ENCODE measurements around the gene KCNK7.
A peak's percentile ranks its signal among the peaks of the same experiment; 100 is the strongest.
"Not testable (repeated sequence)": the region's sequence is repeated elsewhere in the genome, so short reads cannot be mapped to it uniquely, and the experiment has no call there.

Gene KCNK7

DNA sequence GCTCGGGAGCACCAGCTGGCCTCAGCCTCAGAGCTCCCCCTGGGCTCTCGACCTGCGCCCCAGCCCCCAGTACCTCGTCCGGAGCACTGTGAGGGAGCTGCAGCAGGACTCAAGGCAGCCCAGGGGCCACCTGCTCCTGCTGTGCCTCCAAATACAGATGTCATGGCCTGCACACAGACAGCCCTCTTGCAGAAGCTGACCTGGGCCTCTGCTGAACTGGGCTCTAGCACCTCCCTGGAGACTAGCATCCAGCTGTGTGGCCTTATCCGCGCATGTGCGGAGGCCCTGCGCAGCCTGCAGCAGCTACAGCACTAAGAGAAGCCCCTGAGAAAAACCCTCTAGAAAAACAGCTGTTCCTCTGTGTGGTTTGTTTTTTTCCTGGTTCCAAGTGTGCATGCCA, 24.2 kb downstream of the KCNK7 start:
- no peak for DNase-seq

DNA sequence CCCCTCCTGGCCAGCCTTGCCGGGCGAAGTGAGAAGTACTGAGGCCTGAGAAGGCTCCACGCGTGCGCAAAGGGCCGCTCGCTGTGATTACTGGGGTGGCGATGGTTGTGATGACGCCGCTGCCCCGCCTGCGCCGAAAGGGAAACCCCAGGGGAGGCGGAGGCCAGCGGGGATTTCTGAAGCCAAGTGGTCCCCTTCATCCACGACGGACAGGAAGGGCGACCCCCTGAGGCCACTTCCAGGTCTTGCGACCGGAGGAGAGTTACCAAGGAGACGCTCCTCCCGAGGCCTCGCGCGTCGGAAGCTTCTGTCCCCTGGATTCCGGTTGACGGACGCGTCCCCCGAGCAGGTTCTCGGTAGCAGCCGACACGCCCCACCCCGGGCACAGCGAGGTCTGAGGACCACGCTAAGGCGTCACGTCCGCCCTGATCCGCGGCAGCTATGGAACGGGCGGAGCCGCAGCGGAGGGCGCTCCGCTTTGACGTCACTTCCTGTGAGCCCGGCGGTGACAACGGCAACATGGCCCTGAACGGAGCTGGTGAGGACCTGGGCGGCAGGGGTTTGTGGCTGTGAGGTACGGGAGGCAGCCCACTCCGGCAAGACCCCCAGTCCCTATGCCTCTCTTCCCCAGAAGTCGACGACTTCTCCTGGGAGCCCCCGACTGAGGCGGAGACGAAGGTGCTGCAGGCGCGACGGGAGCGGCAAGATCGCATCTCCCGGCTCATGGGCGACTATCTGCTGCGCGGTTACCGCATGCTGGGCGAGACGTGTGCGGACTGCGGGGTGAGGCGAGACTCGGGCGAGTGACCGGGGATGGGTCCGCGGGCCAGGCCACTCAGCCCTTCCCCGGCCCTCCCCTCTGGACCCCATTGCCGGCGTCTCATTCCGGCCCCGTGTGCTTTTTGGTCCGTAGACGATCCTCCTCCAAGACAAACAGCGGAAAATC, 25.4 kb downstream of the KCNK7 start, which contains the start of gene ZNRD2:
TSS of gene ZNRD2 (plus strand) at position 505 of the 946 bp plus-strand sequence. CDS start at position 520, 15 bp downstream.
- peak; percentile 99 for DNase-seq

DNA sequence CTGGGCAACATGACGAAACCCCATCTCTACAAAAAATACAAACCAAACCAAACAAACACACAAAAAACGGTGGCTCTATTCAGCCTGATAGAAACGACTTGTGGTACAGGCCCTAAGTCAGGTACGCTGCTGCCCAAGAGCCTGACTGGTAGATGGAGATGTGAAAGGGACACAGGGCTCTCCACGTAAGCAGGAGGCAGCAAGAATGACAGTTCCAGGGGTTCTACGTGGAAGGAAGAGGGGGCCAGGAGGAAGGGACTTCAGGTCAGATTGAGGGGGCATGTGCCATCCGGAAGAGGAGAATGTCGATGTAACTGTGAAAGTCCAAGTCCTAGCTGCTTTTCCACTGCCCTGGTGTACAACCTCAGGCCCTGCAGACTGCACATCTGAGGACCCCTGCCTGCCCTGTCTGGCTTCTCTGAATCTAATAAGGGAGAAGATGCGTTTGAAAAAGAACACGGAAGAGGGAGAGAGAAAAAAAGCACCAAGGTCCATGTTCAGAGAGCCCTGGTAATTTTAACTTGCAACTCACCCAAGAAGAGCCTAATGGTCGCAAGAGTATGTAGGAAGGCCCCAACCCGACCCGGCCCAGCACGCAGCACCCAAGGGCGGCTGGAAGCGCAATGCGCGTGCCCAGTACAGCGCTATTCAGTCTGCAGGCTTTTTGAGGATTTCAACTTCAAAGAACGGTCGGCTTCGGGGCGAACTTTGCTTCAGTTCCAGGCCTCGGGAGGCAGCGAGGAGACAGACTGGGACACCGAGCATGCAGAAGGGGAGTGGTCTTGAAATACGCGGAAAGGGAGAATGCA, 26.2 kb downstream of the KCNK7 start:
- DNase-seq, result no peak

DNA sequence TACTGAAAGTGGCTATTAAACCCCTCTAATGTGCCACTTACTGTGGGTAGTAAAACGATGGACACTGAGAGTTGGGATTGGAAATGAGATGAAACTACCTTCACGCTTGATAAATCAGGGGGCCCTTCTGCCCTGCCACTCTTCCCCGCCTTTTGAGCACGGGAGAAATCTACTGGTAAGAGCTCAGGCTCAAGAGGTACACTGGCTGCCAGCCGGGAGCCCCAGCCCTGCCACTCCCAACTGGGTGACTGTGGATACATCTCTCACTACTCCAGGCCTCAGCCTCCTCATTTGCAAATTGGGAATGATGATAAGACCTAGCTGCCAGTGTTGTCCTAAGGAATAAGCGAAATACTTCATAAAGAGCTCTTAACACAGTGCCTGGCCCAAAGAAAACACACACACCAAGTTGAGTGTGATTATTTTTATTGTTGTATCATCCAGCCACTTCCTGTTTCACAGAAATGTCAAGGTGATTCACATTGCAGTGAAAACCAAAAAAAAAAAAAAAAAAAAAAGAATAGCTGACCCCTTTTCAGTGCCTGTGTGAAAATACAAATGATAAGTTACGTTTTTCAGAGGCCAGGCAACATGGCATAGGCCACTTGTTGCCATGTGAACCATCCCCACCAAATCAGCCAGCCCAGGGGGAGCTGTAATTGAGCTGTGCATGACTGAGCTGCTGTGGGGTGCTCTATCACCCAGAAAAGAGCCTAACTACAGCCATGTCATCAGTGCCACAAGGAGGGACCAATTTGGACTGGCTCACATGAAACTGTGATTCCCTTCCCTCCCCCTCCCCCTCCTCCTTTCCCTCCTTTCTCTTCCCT, 29.8 kb downstream of the KCNK7 start:
- DNase-seq, result no peak

DNA sequence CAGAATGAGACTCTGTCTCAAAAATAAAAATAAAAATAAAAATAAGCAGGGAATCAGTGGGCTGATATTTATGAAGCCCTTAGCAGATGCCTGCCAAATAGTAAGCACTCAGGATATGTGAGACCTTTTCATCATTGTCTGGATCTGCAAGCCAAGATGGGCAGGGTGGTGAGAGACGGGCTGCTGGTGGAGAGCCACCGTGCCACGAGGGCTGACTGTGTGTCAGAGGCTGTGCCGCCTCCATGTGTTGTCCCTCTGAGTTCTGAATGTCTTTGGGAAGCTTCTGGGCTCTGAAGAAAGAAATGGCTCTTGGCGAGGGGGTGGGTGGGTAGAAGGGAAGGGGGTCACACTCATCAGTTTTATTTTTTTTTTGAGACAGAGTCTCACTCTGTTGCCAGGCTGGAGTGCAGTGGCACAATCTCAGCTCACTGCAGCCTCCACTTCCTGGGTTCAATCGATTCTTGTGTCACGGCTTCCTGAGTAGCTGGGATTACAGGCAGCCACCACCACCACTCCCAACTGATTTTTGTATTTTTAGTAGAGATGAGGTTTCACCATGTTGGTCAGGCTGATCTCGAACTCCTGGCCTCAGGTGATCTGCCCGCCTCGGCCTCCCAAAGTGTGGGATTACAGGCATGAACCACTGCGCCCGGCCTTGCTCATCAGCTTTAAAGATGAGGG, 30.6 kb downstream of the KCNK7 start:
- DNase-seq, result not testable (repeated sequence)

DNA sequence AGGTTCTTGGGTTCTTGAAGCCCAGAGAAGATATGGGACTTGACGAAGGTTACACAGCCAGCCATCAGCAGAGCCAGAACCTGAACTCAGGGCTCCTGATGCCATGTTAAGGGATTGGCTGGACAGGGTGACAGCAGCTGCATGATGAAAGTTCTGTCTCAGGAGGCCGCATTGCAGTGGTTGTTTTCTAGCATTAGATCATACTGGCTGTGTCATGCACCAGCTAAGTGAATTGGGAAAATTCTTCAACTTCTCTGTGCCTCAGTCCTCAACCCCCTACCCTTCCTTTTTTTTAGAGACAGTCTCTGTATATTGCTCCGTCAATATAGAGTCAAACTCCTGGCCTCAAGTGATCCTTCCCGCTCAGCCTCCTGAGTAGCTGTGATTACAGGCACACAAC, 32.0 kb downstream of the KCNK7 start:
- DNase-seq, result no peak

DNA sequence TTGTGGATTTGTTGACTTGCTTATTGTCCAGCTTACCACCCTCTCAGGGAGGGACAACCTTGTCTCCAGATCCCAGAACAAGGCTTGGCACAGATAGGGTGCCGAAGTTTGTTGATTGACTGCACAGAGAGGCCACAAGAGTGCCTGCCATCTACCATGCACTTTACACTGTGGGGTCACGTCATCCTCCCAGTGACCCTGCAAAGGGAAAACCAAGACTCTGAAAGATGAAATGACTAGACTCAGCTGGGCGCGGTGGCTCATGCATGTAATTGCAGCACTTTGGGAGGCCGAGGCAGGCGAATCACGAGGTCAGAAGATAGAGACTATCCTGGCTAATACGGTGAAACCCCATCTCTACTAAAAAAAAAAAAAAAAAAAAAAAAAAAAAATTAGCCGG, 32.8 kb downstream of the KCNK7 start:
- DNase-seq, result no peak

DNA sequence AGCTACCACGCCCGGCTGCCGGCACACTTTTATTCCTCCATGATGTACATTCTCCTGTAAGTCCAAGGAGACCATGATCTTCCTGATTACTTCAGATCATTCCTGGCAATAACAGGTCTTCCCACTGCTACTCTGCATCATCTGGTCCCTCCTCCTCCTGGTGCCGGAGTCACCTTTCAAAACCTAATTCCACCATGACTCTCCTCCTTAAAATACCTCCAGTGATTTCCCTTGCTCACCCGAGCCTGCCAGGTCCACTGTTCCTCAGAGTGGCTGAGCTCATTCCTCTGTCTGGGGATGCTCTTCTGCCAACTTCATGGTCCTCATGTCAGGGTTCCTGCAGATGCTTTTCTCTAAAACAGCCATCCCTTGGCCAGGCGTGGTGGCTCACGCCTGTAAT, 33.6 kb downstream of the KCNK7 start:
- no peak for DNase-seq

DNA sequence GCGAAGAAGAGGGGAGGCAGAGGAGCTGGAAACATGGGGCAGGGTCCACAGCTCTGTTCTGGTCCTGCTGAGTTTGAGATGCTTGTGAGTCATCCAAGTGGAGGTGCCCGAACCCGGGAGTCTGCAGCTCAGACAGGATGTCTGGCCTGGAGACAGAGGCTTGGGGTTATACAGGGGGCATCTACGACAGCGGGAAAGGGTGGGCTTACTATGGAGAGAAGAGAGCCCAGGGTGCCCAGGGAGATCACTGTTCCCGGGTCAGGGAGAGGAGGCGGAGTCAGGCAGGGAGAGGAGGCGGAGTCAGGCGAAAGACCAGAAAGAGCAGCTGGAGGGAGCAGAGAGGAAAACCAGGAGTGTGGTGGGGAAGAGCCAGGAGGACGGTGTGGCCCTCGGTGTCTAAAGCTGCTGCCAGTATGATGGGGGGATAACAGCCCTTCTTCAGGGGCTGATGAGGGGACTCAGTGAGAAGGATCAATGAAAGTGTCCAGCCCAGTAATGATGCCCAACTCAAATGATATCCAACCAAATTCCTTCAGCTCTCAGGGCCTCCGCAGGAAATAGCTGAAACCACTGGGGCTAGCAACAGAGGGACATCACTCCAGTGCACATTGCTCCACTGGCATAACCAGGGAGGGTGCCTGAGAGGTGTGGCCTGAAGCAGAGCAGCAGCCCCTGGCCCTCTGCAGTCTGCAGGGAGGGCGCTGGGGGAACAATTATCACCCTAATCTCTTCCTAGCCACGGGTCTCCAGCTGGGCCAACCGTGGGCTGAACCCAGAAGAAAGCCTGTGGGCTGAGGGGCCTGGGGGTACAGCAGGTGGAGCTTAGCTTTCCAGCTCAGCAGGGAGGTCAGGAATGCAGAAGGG, 34.8 kb downstream of the KCNK7 start:
- DNase-seq, result peak; percentile 81

DNA sequence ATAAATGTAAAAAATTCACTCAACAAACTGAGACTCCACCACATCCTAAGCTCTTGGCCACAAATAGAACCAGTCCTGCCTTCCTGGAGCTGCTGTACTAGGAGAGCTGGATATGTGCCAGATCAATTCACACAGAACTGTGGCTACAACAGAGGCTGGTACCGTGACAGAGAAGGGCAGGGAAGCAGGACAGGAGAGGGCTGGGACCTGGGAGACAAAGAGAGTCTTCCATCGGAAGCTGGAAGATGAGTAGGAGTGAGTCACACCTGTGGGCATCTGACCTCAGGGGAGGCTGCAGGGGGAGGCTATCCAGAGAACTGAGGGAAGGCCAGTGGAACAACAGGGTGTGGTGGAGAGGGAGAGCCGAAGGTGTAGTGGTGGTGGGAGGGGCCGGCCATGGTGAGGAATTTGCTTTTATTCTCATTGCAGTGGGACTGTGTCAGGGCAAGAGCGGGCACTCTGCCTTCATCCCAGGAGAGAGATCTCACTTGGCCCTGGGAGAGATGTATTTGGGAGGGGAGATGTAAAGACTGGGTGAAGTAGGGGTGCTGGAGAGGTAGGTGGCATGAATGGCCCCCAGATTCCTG, 35.6 kb downstream of the KCNK7 start:
- DNase-seq, result no peak

DNA sequence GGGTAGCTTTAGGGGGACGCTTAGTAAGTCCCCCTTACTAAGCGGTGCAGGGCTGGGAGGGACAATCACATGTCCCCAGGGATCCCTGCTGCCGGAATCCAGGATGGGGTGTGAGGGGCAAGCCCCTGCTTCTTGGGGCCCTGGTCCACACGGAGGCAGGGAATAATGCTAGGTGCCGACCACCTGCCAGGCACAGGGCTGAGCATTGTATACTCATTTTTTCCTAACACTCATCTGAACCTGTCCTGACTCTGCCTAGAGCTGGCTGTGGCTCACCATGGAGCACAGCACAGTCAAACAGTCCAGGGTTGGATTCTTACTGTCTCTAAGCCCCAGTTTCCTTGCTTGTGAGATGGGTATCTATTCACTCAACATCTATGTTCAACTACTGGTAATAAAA, 36.1 kb downstream of the KCNK7 start:
- no peak for DNase-seq

DNA sequence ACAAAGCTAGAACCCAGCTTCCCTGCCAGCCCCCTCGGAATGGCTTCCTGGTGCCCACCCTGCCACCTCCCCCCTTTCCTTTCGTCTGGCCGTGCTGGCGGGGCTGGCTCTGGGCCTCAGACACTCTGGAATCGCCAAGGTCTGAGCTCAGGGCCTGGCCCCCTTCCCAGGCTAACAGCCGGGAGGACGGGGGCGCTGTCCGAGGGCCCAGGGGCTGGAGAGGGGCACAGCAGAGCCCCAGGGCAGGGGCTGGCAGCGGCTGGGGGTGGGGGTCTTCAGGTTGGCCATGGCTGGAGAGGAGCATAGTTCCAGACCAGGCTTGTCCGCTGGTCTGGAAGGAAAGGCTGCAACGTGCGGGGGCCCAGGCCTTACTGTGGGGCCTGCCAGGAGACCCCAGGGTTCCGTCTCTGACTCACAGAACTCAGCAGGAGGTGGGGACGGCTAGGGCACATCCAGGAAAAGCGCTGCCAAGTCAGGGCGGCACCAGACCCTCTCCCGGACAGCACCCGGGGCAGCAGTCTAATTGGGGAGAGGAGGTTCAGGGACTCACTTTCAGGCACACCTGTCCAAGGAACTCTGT, 36.6 kb downstream of the KCNK7 start:
- DNase-seq, result no peak

DNA sequence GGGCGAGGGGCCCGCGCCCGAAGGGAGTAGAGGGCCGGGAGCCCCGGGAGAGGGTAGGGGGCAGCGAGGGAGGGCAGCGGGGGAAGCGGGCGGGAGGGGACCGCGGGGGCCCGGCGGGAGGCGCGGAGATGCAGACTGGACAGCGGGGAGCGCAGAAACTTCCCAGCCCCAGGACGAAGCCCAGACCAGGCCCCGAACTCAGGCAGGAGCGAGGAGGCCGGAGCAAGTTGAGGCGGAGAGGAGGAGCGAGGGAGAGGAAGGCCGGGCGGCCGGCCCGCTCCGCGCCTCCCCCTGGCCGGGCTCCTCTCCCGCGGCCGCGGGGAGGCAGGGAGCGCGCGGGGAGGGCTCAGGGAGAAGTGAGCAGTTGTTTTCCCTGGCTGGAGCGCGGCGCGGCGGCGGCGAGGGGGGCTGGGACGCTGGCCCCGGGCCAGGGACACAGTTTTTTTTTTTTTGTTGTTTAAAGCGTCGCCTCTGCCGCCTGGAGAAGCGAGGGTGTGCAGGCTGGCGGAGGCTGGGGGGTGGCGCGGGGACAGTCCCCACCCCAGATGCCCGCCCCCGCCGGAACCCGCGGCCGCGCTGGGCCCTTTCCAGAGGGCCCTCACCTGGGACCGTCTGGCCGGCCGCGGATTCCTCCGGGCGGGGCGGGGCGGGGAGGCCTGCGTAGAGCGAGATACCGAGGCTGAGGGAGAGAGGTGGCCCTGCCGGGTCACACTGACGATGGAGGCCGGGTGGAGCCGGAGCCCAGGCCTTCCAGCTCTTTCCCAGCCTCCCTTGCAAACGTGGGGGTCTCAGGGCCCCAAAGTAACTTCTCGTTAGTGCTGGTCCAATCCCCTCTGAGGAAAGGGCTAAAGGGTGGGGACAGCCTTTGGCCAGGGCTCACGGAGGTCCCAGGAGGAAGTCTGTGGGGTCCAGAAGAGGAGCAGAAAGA, 37.3 kb downstream of the KCNK7 start, which contains the start of gene LTBP3:
TSS of gene LTBP3 (minus strand) at position 358 of the 928 bp plus-strand sequence. CDS start 400 bp downstream, outside the sequence.
- DNase-seq, result peak; percentile 83

DNA sequence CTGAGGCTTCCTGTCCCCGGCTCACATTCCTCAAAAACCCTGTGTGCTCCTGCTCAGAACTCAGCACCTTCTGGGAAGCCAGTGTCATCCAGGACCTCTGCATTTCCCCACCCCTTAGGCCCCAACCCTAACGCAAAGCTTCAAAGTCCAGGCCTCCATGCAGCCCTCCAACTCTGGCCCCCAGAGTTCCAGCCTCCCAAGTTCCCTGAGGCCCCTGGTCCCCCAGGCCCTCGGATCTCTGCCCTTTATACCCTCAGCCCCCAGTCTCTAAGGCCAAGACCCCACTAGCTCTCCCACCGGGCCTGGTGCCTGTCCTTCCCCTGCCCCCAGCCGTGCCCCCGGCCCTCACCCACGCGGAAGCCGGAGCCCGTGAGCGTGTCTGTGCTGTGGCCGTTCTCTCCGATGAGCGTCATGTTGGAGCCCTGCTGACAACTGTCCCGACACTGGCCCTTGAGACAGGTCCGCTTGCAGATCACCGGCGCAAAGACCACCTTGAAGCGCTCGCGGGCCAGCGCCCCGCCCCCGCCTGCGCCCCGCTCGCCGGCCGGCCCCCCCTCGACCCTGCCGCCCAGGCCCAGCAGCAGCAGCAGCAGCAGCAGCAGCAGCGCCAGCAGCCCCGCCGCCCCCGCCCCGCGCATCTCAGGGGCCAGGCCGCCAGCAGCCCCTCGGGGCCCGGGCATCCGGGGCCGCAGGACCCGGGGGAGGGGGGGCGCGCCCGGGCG, 38.2 kb downstream of the KCNK7 start:
- peak; percentile 32 for DNase-seq

DNA sequence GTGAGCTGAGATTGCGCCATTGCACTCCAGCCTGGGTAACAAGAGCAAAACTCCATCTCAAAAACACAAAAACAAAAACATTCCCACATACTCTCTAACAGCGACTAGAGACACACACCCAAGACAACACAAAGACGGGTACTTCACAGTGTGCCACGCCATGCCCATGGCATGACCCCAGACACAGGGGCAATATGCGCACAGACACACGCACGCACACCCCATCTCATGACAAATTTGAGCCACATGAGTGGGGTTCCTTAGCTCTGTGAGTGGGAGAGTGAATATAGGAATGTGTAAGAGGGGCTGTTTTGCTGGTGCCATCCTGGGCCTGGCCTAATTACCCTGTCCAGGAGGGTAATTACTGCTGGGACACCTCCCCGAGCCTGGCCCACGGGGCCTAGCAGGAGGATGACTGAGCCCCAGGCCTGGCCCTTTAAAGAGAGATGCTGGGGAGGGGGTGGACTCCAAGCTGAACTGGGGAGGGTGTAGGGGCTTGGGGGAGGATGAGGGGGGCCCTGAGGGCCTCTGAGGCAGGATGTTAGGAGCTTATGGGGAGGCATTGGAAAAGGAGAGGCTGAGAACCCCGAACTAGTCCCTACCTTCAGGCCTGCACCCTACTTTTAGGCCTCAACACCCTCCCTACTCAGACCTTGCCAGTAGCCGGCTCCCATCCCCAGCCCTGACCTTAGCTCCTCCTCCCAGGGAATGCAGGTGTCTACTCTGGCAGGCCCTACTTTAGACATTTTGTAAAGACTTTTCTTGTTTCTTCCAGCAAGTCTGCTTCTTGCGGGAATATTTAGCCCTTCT, 38.9 kb downstream of the KCNK7 start:
- no peak for DNase-seq

DNA sequence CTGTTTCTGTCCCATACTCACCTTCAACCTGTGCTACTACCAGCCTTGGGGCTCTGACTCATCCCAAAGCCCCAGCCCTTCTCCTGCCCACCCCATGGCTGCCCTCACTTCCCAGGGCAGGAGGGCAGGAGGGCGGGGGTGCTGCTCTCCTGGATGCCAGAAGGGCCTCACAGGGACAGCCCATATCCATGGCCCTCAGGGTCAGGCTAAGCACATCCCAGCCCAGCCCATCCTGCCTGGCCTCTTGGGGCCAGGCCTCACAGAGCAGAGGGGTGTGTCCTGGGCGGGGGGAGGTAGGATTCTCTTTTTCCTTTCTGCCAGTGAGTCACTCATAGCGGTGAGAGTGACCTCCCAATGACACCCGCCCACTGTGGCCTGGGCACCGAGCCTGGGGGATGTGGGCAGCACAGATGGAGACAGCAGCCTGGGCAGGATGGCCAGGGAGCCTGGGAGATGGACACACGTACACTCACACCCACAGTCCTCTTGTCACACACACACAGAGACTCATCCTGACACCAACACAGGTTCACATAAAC, 39.8 kb downstream of the KCNK7 start:
- no peak for DNase-seq

DNA sequence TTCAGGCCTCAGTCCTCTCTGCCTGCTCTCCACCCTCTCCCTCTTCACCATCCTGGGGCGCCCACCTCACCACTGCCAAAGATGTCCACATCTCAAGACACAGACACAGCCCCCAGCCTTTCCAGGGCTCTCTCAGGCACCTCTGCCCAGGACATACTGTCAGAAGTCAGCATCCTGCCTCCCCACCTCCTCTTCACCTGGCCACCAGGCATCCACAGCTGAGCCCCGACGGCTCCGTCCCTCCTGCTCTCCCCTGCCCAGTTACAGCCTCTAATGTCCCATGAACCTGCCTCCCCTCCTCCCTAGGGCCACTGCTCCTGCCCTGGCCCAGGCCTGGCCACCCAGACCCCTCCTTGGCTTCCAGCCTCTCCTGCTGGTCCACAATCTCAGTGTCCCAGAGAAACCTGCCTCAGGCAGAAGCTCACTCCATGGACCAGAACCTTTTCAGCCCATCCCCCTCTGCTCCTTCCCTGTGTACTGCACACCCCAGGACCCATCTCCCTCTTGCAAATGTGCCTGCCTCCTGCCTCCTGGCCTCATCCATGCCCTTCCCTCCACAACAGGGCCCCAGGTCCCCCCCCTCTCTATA, 40.7 kb downstream of the KCNK7 start:
- no peak for DNase-seq
